SK-N-SH (cell line): ENCODE data around the gene CMTM1. TPM values are rescaled to one million over a fixed set of nuclear protein-coding genes. Genes with fewer than 3 reads are reported as not detected.

Source experiments
- CTCF ChIA-PET: fragments of 300-600, 350-600 bp; formaldehyde crosslinking; extraction: SDS; loops from one replicate; lab custom pipeline; 2021; lab: Yijun Ruan, JAX
- POLR2A ChIA-PET: fragments of 350-600 bp; sonication (Branson Sonifier 250); formaldehyde crosslinking; extraction: SDS; loops from one replicate; lab custom pipeline; 2020; ENCODE audit warnings: antibody characterized with exemption, inconsistent platforms; lab: Yijun Ruan, JAX
- DNase-seq: peaks from one replicate; pipeline ENCODE4 v3.0.0; 2012
- H2AFZ ChIP-seq: fragments of 200-600 bp; sonication (generic); 2 replicates; pipeline ENCODE4 v1.8.1; 2016; ENCODE audit warnings: antibody characterized with exemption, mild to moderate bottlenecking, low read depth
- H3F3A ChIP-seq: fragments of 200-600 bp; sonication (generic); replicated peaks from 2 replicates; pipeline ENCODE3; 2016; ENCODE audit warnings: antibody characterized with exemption, mild to moderate bottlenecking; ENCODE audit not compliant: insufficient read depth
- H3K27ac ChIP-seq, 2 experiments: fragments of 200-500 bp in 1 of 2; fragments of 200-600 bp in 1 of 2; sonication (Bioruptor generic) in 1 of 2; sonication (generic), shearing (Covaris generic) in 1 of 2; 2 replicates each; pipeline versions ENCODE4 v1.5.1 to v1.6.1; 2014 to 2016; ENCODE audit warnings: low read depth in 2 of 2, inconsistent platforms in 1 of 2, low read length in 1 of 2, mild to moderate bottlenecking in 1 of 2, mixed read lengths in 1 of 2
- H3K27me3 ChIP-seq: fragments of 200-600 bp; sonication (generic), shearing (Covaris generic); 2 replicates; pipeline ENCODE4 v1.6.1; 2016; ENCODE audit warnings: mixed run types; ENCODE audit not compliant: insufficient read depth
- H3K36me3 ChIP-seq, 2 experiments: fragments of 200-500 bp in 1 of 2; fragments of 200-600 bp in 1 of 2; sonication (Bioruptor generic) in 1 of 2; sonication (generic) in 1 of 2; replicated peaks in 1 of 2; 2 replicates each; pipeline versions ENCODE3 to v1.5.1; 2014 to 2016; ENCODE audit warnings: low read length in 1 of 2, mild to moderate bottlenecking in 1 of 2; ENCODE audit not compliant: insufficient read depth in 2 of 2, control insufficient read depth in 1 of 2
- H3K4me1 ChIP-seq, 2 experiments: fragments of 200-500 bp in 1 of 2; fragments of 200-600 bp in 1 of 2; sonication (Bioruptor generic) in 1 of 2; sonication (generic), shearing (Covaris generic) in 1 of 2; 2 replicates each; pipeline versions ENCODE4 v1.5.1 to v1.6.1; 2014 to 2016; ENCODE audit warnings: low read depth in 1 of 2, low read length in 1 of 2, mixed run types in 1 of 2; ENCODE audit not compliant: insufficient read depth in 2 of 2, control insufficient read depth in 1 of 2
- H3K4me2 ChIP-seq: fragments of 200-600 bp; sonication (generic), shearing (Covaris generic); 2 replicates; pipeline ENCODE4 v1.6.1; 2017; ENCODE audit warnings: mixed run types
- H3K4me3 ChIP-seq, 2 experiments: fragments of 200-500 bp in 1 of 2; fragments of 200-600 bp in 1 of 2; sonication (Bioruptor generic) in 1 of 2; sonication (generic), shearing (Covaris generic) in 1 of 2; 2 replicates each; pipeline versions ENCODE4 v1.5.1 to v1.8.1; 2014 to 2016; ENCODE audit warnings: low read depth in 2 of 2, inconsistent platforms in 1 of 2, low read length in 1 of 2, mild to moderate bottlenecking in 1 of 2, mixed read lengths in 1 of 2, moderate library complexity in 1 of 2
- H3K79me2 ChIP-seq: fragments of 200-600 bp; sonication (generic); 2 replicates; pipeline ENCODE4 v1.8.1; 2017; ENCODE audit warnings: mild to moderate bottlenecking; ENCODE audit not compliant: insufficient read depth
- H3K9ac ChIP-seq: fragments of 200-600 bp; sonication (generic); 2 replicates; pipeline ENCODE4 v1.6.1; 2017; ENCODE audit warnings: mixed run types
- H3K9me2 ChIP-seq: fragments of 200-600 bp; sonication (generic); 2 replicates; pipeline ENCODE4 v1.6.1; 2017; ENCODE audit warnings: mixed run types
- H3K9me3 ChIP-seq: fragments of 200-600 bp; sonication (generic); 2 replicates; pipeline ENCODE4 v1.6.1; 2017; ENCODE audit warnings: mixed run types, mild to moderate bottlenecking, moderate library complexity
- H4K20me1 ChIP-seq: fragments of 200-600 bp; sonication (generic); 2 replicates; pipeline ENCODE4 v1.6.1; 2017; ENCODE audit warnings: mild to moderate bottlenecking, mixed run types; ENCODE audit not compliant: insufficient read depth
- CHD2 ChIP-seq: fragments of 150-350 bp; IDR thresholded peaks from 2 replicates; pipeline ENCODE4 v1.6.1; 2018; ENCODE audit warnings: low read length; ENCODE audit not compliant: partially characterized antibody
- ELF1 ChIP-seq: IDR thresholded peaks from 2 replicates; pipeline ENCODE4 v1.4.0; 2012
- EP300 ChIP-seq, 2 experiments: IDR thresholded peaks; 2 replicates each; pipeline versions ENCODE4 v1.4.0 to v1.6.1; 2012; ENCODE audit warnings: borderline replicate concordance in 1 of 2, low read depth in 1 of 2, low read length in 1 of 2
- GATA2 ChIP-seq: sonication (generic); formaldehyde crosslinking; IDR thresholded peaks from 2 replicates; pipeline ENCODE4 v1.5.0; 2020; ENCODE audit warnings: mild to moderate bottlenecking, missing genetic modification reagents
- IRF3 ChIP-seq: fragments of 150-350 bp; IDR thresholded peaks from 2 replicates; pipeline ENCODE4 v1.6.1; 2016; ENCODE audit warnings: mild to moderate bottlenecking, low read depth, low read length
- JUND ChIP-seq: IDR thresholded peaks from 2 replicates; pipeline ENCODE4 v1.4.0; 2012
- MAX ChIP-seq: IDR thresholded peaks from 2 replicates; pipeline ENCODE4 v1.4.0; 2012; ENCODE audit warnings: low read depth
- MXI1 ChIP-seq: IDR thresholded peaks from 2 replicates; pipeline ENCODE4 v1.6.1; 2012; ENCODE audit warnings: mild to moderate bottlenecking, low read depth, low read length, improper control_type of control experiment
- NFIC ChIP-seq: IDR thresholded peaks from 2 replicates; pipeline ENCODE4 v1.4.0; 2012; ENCODE audit warnings: borderline replicate concordance
- RAD21 ChIP-seq: IDR thresholded peaks from 2 replicates; pipeline ENCODE4 v1.6.1; 2012; ENCODE audit warnings: mild to moderate bottlenecking, low read length
- RXRA ChIP-seq: IDR thresholded peaks from 2 replicates; pipeline ENCODE4 v1.4.0; 2012; ENCODE audit warnings: low read depth, mild to moderate bottlenecking, borderline replicate concordance
- SIN3A ChIP-seq: IDR thresholded peaks from 2 replicates; pipeline ENCODE4 v1.6.1; 2012; ENCODE audit warnings: low read depth, mild to moderate bottlenecking, low read length, moderate library complexity, borderline replicate concordance
- TEAD4 ChIP-seq: IDR thresholded peaks from 2 replicates; pipeline ENCODE4 v1.4.0; 2012; ENCODE audit warnings: mild to moderate bottlenecking, borderline replicate concordance; ENCODE audit not compliant: insufficient read depth
- USF1 ChIP-seq: IDR thresholded peaks from 2 replicates; pipeline ENCODE4 v1.4.0; 2012; ENCODE audit warnings: low read depth, borderline replicate concordance
- WGBS: methylation state at CpG from one replicate; pipeline ENCODE4 v1.1.6; 2017; ENCODE audit warnings: low lambda C conversion rate; 5-methylcytosine and 5-hydroxymethylcytosine counted together
- polyA plus RNA-seq, 3 experiments: library from polyadenylated mRNA; depleted of rRNA; stranded (reverse); fragments of >200 nt; gene quantifications; 2 replicates each; pipeline ENCODE4 v1.2.3, GENCODE V29; 2012

The CMTM1 gene
- polyA plus RNA-seq, 1 of the 3 experiments (the other 2 are of a cell fraction), result 3.7 TPM

GRCh38 chr16:66608241-66609138 lies 42.3 kb downstream of the CMTM1 start (continued):
- TF ChIP-seq IRF3 (no peak), JUND (no peak), MXI1 (peak; percentile 89; the same call in 1 of the 2 replicates), TEAD4 (peak; percentile 59; the same call in 1 of the 2 replicates), RAD21 (peak; percentile 72), GATA2 (CRISPR knock-in tag) (no peak), ELF1 (no peak), MAX (peak; percentile 94), EP300 (IDR thresholded peaks at IDR 0.05; ENCODE audit: borderline replicate concordance in 1 of 2, low read depth in 1 of 2, low read length in 1 of 2) (no peak), CHD2 (peak; percentile 28), USF1 (peak; percentile 59; the same call in 1 of the 2 replicates)

GRCh38 chr16:66609139-66609510 lies 42.9 kb downstream of the CMTM1 start:
- Histone ChIP-seq H3K9me3 (no peaks in the 10 kb centered on the region), H3K4me1 (peaks cover 5 to 19% of the 10 kb centered on the region in 2 experiments; a peak in 3 of 4 replicates), H4K20me1 (peaks cover 24% of the 10 kb centered on the region; the same call in 1 of the 2 replicates), H3F3A (peaks cover 13% of the 10 kb centered on the region)
- CTCF ChIA-PET, result interaction anchor here (0.5 to 6.5 kb wide), 51 partner anchors 10 to 800 kb away, joined by 3 to 68 read pairs (median 5); partner anchors contain the start of genes CKLF, CMTM2 and NAE1
- TF ChIP-seq SIN3A (no peak), RXRA (no peak), NFIC (no peak), IRF3 (no peak)
- TF ChIP-seq, all 33 proteins: peak for 0
- POLR2A ChIA-PET, result interaction anchor here (1.3 kb wide), 1 partner anchor 52 kb away, joined by 5 read pairs; no protein-coding TSS in a partner anchor
- no peak overlapping the region for H2AFZ ChIP-seq
- 92% methylated on average over 9 of the region's 12 CpGs for WGBS
- peaks cover 58% of the 10 kb centered on the region for H3K79me2 ChIP-seq
- no peaks in the 10 kb centered on the region for H3K9me2 ChIP-seq
- H3K36me3 ChIP-seq, result peaks cover 24 to 46% of the 10 kb centered on the region in 2 experiments
- H3K4me3 ChIP-seq, result no peak overlapping the region
- no peaks in the 10 kb centered on the region for H3K27me3 ChIP-seq
- peak overlapping the region; percentile 36 to 38; a peak in 3 of 4 replicates for H3K27ac ChIP-seq
- no peak for DNase-seq
- H3K9ac ChIP-seq, result no peak overlapping the region
- peak overlapping the region; percentile 38; the same call in 1 of the 2 replicates for H3K4me2 ChIP-seq
